GM12874 (cell line): Measurements from ENCODE around the gene TBC1D22A.

ENCODE experiments used
- CTCF ChIP-seq: IDR thresholded peaks from 2 replicates; pipeline ENCODE4 v1.5.1; 2011; ENCODE audit warnings: low read depth, mild to moderate bottlenecking, control low read depth, low read length, moderate library complexity; ENCODE audit not compliant: insufficient read depth

Gene TBC1D22A

GRCh38 chr22:46929046-46929709, 166.7 kb downstream of the TBC1D22A start:
- TF ChIP-seq CTCF, result no peak

- TF ChIP-seq CTCF, result no peak
Measured at GRCh38 chr22:46929710-46930204, 167.3 kb downstream of the TBC1D22A start.

GRCh38 chr22:46931414-46931813, 169.0 kb downstream of the TBC1D22A start:
- TF ChIP-seq CTCF, result no peak

- TF ChIP-seq CTCF, result no peak
Measured at GRCh38 chr22:46931881-46932280, 169.4 kb downstream of the TBC1D22A start.

GRCh38 chr22:46933040-46933930, 170.8 kb downstream of the TBC1D22A start:
- TF ChIP-seq CTCF, result no peak

GRCh38 chr22:46934172-46934745, 171.8 kb downstream of the TBC1D22A start:
- no peak for TF ChIP-seq CTCF
